GM23338 (cell line): ENCODE measurements around the gene KRTAP5-6. TPM values are rescaled to one million over a fixed set of nuclear protein-coding genes. Genes with fewer than 3 reads are reported as not detected.

Experiments used
- ATAC-seq: fragments of 200-7000 bp; cut with Tn5 transposase; 3 replicates; pipeline ENCODE4 v1.9.1; 2020
- DNase-seq: peaks from one replicate; pipeline ENCODE4 v3.0.0-alpha.2; 2015; ENCODE audit warnings: low spot score
- H2AFZ ChIP-seq: fragments of 200-600 bp; sonication (generic); 2 replicates; pipeline ENCODE4 v1.8.0; 2016; ENCODE audit warnings: antibody characterized with exemption, mild to moderate bottlenecking, moderate library complexity
- H3F3A ChIP-seq: fragments of 200-600 bp; sonication (generic); replicated peaks from 2 replicates; pipeline ENCODE4 v1.8.0; 2017; ENCODE audit warnings: antibody characterized with exemption, mixed run types, low read depth
- H3K27ac ChIP-seq: fragments of 200-600 bp; sonication (generic); 2 replicates; pipeline ENCODE4 v1.6.1; 2016; ENCODE audit warnings: low read depth
- H3K27me3 ChIP-seq: fragments of 200-600 bp; sonication (generic); 2 replicates; pipeline ENCODE4 v1.8.0; 2016; ENCODE audit warnings: mild to moderate bottlenecking, mixed run types, moderate library complexity; ENCODE audit not compliant: insufficient read depth
- H3K36me3 ChIP-seq: fragments of 200-600 bp; sonication (generic); 2 replicates; pipeline ENCODE4 v1.8.0; 2016; ENCODE audit warnings: mild to moderate bottlenecking; ENCODE audit not compliant: insufficient read depth
- H3K4me1 ChIP-seq: fragments of 200-600 bp; sonication (generic); 2 replicates; pipeline ENCODE4 v1.8.0; 2016; ENCODE audit warnings: mild to moderate bottlenecking, moderate library complexity; ENCODE audit not compliant: insufficient read depth
- H3K4me2 ChIP-seq: fragments of 200-600 bp; sonication (generic); 2 replicates; pipeline ENCODE4 v1.7.1; 2017; ENCODE audit warnings: mixed run types
- H3K4me3 ChIP-seq: fragments of 200-600 bp; sonication (generic); 2 replicates; pipeline ENCODE4 v1.6.1; 2016; ENCODE audit warnings: mixed run types
- H3K79me2 ChIP-seq: fragments of 200-600 bp; sonication (generic); replicated peaks from 2 replicates; pipeline ENCODE4 v1.8.0; 2017; ENCODE audit warnings: mild to moderate bottlenecking; ENCODE audit not compliant: insufficient read depth
- H3K9me2 ChIP-seq: fragments of 200-600 bp; sonication (generic); 2 replicates; pipeline ENCODE4 v1.8.0; 2017; ENCODE audit not compliant: insufficient read depth
- H4K20me1 ChIP-seq: fragments of 200-600 bp; sonication (generic); replicated peaks from 2 replicates; pipeline ENCODE4 v1.8.0; 2017; ENCODE audit warnings: mild to moderate bottlenecking; ENCODE audit not compliant: insufficient read depth
- H3K27ac Mint-ChIP-seq: 2 replicates; pipeline ENCODE4 v1.8.0; 2020; ENCODE audit warnings: inconsistent platforms, mild to moderate bottlenecking, moderate library complexity, mixed read lengths
- H3K27me3 Mint-ChIP-seq: 3 replicates; pipeline ENCODE4 v1.8.0; 2022; ENCODE audit warnings: low read depth, mild to moderate bottlenecking, moderate library complexity, mixed read lengths, inconsistent platforms; ENCODE audit not compliant: insufficient read depth, poor library complexity
- H3K36me3 Mint-ChIP-seq: 3 replicates; pipeline ENCODE4 v1.8.0; 2021; ENCODE audit warnings: low read depth, mild to moderate bottlenecking, inconsistent platforms, moderate library complexity, mixed read lengths
- H3K4me1 Mint-ChIP-seq: 3 replicates; pipeline ENCODE4 v1.8.0; 2020; ENCODE audit warnings: mild to moderate bottlenecking, inconsistent platforms, mixed read lengths
- H3K4me3 Mint-ChIP-seq: 3 replicates; pipeline ENCODE4 v1.8.0; 2021; ENCODE audit warnings: moderate library complexity, mild to moderate bottlenecking, inconsistent platforms, mixed read lengths
- H3K9me3 Mint-ChIP-seq: 3 replicates; pipeline ENCODE4 v1.8.0; 2020; ENCODE audit warnings: moderate library complexity, mild to moderate bottlenecking, inconsistent platforms, mixed read lengths
- EZH2 ChIP-seq: fragments of 200-600 bp; sonication (generic); IDR thresholded peaks from one replicate; pipeline ENCODE4 v1.8.0; 2017; ENCODE audit warnings: antibody characterized with exemption, mild to moderate bottlenecking, low read depth; ENCODE audit not compliant: unreplicated experiment
- EZH2phosphoT487 ChIP-seq: fragments of 200-600 bp; sonication (generic); IDR thresholded peaks from one replicate; pipeline ENCODE4 v1.8.1; 2018; ENCODE audit warnings: antibody characterized with exemption; ENCODE audit not compliant: unreplicated experiment
- JUNB ChIP-seq: IDR thresholded peaks from one replicate; pipeline ENCODE4 v1.6.1; 2016; ENCODE audit warnings: antibody characterized with exemption; ENCODE audit not compliant: unreplicated experiment
- NANOG ChIP-seq: IDR thresholded peaks from 2 replicates; pipeline ENCODE4 v1.6.1; 2016; ENCODE audit warnings: antibody characterized with exemption, borderline replicate concordance
- POLR2AphosphoS5 ChIP-seq: IDR thresholded peaks from 2 replicates; pipeline ENCODE4 v1.6.1; 2016; ENCODE audit warnings: antibody characterized with exemption, low read depth
- REST ChIP-seq: IDR thresholded peaks from one replicate; pipeline ENCODE4 v1.6.1; 2018; ENCODE audit warnings: antibody characterized with exemption; ENCODE audit not compliant: unreplicated experiment
- STAT1 ChIP-seq: IDR thresholded peaks from one replicate; pipeline ENCODE4 v1.6.1; 2016; ENCODE audit warnings: antibody characterized with exemption; ENCODE audit not compliant: unreplicated experiment
- ZNF114 ChIP-seq: fragments of 250-450 bp; sonication (Bioruptor Pico); IDR thresholded peaks from 2 replicates; pipeline ENCODE4 v1.5.0; 2020; ENCODE audit warnings: mild to moderate bottlenecking, moderate library complexity
- ZNF331 ChIP-seq: fragments of 250-450 bp; sonication (Bioruptor Pico); IDR thresholded peaks from 2 replicates; pipeline ENCODE4 v1.5.0; 2020; ENCODE audit warnings: low read depth, mild to moderate bottlenecking, moderate library complexity
- polyA plus RNA-seq: library from polyadenylated mRNA; unstranded; fragments of >200 nt; fragmentation: Nextera tagmentation; extraction: Ambion mirVana; gene quantifications from 2 replicates; pipeline ENCODE4 v1.2.1, GENCODE V29; 2016
- total RNA-seq: library from RNA; depleted of rRNA; stranded (reverse); fragments of >200 nt; shearing (Covaris generic); gene quantifications from 2 replicates; pipeline ENCODE4 v1.2.3, GENCODE V29; 2014
- TF ChIP-seq, protein P1 (sequence below), 2 experiments: fragments of 200-600 bp in 1 of 2; sonication (generic) in 1 of 2; conservative IDR thresholded peaks; 2 replicates each; pipeline versions ENCODE4 v1.5.1 to v1.6.1; 2016 to 2017; ENCODE audit warnings: antibody characterized with exemption in 2 of 2, low read depth in 2 of 2, mild to moderate bottlenecking in 2 of 2, moderate library complexity in 1 of 2
- TF ChIP-seq, protein P2 (sequence below): IDR thresholded peaks from 2 replicates; pipeline ENCODE4 v1.6.1; 2016; ENCODE audit warnings: antibody characterized with exemption
- TF ChIP-seq, protein P3 (sequence below): fragments of 250-450 bp; sonication (Bioruptor Pico); IDR thresholded peaks from 2 replicates; pipeline ENCODE4 v1.5.0; 2020; ENCODE audit warnings: mild to moderate bottlenecking, moderate library complexity

The KRTAP5-6 gene
- total and polyA plus RNA-seq, 2 experiments from 2014 or later: not detected

GRCh38 chr11:1742869-1743584 lies 46.0 kb downstream of the KRTAP5-6 start:
- no peak for DNase-seq
- no peak overlapping the region for H3K27ac ChIP-seq
- H3F3A ChIP-seq: peaks cover 9% of the 10 kb centered on the region; the same call in 1 of the 2 replicates
- no peak overlapping the region for H3K4me2 ChIP-seq
- no peak for ATAC-seq
- H4K20me1 ChIP-seq: no peaks in the 10 kb centered on the region
- peaks cover 10% of the 10 kb centered on the region for H3K27me3 ChIP-seq
- H3K36me3 ChIP-seq: no peaks in the 10 kb centered on the region
- H3K36me3 Mint-ChIP-seq: peaks cover 2% of the 10 kb centered on the region; the same call in 2 of the 3 replicates
- H3K79me2 ChIP-seq: no peaks in the 10 kb centered on the region
- H3K4me3 Mint-ChIP-seq: no peak overlapping the region
- H2AFZ ChIP-seq: no peak overlapping the region
- TF ChIP-seq JUNB (no peak), POLR2AphosphoS5 (no peak), ZNF331 (CRISPR knock-in tag) (no peak), STAT1 (no peak), EZH2 (no peak), EZH2phosphoT487 (no peak), REST (no peak), ZNF114 (CRISPR knock-in tag) (no peak), NANOG (no peak)
- TF ChIP-seq, protein P1, sequence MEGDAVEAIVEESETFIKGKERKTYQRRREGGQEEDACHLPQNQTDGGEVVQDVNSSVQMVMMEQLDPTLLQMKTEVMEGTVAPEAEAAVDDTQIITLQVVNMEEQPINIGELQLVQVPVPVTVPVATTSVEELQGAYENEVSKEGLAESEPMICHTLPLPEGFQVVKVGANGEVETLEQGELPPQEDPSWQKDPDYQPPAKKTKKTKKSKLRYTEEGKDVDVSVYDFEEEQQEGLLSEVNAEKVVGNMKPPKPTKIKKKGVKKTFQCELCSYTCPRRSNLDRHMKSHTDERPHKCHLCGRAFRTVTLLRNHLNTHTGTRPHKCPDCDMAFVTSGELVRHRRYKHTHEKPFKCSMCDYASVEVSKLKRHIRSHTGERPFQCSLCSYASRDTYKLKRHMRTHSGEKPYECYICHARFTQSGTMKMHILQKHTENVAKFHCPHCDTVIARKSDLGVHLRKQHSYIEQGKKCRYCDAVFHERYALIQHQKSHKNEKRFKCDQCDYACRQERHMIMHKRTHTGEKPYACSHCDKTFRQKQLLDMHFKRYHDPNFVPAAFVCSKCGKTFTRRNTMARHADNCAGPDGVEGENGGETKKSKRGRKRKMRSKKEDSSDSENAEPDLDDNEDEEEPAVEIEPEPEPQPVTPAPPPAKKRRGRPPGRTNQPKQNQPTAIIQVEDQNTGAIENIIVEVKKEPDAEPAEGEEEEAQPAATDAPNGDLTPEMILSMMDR (conservative IDR thresholded peaks at IDR 0.05; ENCODE audit: low read depth in 2 of 2): no peak
- TF ChIP-seq, protein P2, sequence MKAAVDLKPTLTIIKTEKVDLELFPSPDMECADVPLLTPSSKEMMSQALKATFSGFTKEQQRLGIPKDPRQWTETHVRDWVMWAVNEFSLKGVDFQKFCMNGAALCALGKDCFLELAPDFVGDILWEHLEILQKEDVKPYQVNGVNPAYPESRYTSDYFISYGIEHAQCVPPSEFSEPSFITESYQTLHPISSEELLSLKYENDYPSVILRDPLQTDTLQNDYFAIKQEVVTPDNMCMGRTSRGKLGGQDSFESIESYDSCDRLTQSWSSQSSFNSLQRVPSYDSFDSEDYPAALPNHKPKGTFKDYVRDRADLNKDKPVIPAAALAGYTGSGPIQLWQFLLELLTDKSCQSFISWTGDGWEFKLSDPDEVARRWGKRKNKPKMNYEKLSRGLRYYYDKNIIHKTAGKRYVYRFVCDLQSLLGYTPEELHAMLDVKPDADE: no peak
- TF ChIP-seq, protein P3, sequence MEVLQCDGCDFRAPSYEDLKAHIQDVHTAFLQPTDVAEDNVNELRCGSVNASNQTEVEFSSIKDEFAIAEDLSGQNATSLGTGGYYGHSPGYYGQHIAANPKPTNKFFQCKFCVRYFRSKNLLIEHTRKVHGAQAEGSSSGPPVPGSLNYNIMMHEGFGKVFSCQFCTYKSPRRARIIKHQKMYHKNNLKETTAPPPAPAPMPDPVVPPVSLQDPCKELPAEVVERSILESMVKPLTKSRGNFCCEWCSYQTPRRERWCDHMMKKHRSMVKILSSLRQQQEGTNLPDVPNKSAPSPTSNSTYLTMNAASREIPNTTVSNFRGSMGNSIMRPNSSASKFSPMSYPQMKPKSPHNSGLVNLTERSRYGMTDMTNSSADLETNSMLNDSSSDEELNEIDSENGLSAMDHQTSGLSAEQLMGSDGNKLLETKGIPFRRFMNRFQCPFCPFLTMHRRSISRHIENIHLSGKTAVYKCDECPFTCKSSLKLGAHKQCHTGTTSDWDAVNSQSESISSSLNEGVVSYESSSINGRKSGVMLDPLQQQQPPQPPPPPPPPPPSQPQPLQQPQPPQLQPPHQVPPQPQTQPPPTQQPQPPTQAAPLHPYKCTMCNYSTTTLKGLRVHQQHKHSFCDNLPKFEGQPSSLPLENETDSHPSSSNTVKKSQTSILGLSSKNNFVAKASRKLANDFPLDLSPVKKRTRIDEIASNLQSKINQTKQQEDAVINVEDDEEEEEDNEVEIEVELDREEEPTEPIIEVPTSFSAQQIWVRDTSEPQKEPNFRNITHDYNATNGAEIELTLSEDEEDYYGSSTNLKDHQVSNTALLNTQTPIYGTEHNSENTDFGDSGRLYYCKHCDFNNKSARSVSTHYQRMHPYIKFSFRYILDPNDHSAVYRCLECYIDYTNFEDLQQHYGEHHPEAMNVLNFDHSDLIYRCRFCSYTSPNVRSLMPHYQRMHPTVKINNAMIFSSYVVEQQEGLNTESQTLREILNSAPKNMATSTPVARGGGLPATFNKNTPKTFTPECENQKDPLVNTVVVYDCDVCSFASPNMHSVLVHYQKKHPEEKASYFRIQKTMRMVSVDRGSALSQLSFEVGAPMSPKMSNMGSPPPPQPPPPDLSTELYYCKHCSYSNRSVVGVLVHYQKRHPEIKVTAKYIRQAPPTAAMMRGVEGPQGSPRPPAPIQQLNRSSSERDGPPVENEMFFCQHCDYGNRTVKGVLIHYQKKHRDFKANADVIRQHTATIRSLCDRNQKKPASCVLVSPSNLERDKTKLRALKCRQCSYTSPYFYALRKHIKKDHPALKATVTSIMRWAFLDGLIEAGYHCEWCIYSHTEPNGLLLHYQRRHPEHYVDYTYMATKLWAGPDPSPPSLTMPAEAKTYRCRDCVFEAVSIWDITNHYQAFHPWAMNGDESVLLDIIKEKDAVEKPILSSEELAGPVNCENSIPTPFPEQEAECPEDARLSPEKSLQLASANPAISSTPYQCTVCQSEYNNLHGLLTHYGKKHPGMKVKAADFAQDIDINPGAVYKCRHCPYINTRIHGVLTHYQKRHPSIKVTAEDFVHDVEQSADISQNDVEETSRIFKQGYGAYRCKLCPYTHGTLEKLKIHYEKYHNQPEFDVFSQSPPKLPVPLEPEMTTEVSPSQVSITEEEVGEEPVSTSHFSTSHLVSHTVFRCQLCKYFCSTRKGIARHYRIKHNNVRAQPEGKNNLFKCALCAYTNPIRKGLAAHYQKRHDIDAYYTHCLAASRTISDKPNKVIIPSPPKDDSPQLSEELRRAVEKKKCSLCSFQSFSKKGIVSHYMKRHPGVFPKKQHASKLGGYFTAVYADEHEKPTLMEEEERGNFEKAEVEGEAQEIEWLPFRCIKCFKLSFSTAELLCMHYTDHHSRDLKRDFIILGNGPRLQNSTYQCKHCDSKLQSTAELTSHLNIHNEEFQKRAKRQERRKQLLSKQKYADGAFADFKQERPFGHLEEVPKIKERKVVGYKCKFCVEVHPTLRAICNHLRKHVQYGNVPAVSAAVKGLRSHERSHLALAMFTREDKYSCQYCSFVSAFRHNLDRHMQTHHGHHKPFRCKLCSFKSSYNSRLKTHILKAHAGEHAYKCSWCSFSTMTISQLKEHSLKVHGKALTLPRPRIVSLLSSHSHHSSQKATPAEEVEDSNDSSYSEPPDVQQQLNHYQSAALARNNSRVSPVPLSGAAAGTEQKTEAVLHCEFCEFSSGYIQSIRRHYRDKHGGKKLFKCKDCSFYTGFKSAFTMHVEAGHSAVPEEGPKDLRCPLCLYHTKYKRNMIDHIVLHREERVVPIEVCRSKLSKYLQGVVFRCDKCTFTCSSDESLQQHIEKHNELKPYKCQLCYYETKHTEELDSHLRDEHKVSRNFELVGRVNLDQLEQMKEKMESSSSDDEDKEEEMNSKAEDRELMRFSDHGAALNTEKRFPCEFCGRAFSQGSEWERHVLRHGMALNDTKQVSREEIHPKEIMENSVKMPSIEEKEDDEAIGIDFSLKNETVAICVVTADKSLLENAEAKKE (CRISPR knock-in tag): no peak
- H3K27me3 Mint-ChIP-seq: peaks cover 28% of the 10 kb centered on the region
- H3K4me1 Mint-ChIP-seq: no peaks in the 10 kb centered on the region
- no peak overlapping the region for H3K27ac Mint-ChIP-seq
- peaks cover 9% of the 10 kb centered on the region for H3K9me3 Mint-ChIP-seq
- no peaks in the 10 kb centered on the region for H3K4me1 ChIP-seq
- H3K4me3 ChIP-seq: no peak overlapping the region
- H3K9me2 ChIP-seq: 0 out of 2 replicates have a peak, but pooled peaks cover 6% of the 10 kb centered on the region
